HepG2 (cell line): Measurements from ENCODE around the gene ZNF384. TPM values are rescaled to one million over a fixed set of nuclear protein-coding genes. Genes with fewer than 3 reads are reported as not detected.

Experiments
- ATAC-seq: fragments of 200-7000 bp; cut with Tn5 transposase; 3 replicates; pipeline ENCODE4 v1.9.1; 2020; ENCODE audit warnings: mild to moderate bottlenecking, moderate library complexity
- BruUV-seq: library from RNA; stranded (reverse); fragments of 400-500 nt; replicated peaks from 2 replicates; lab custom pipeline; 2021; lab: Mats Ljungman, UMichigan
- CTCF ChIA-PET: fragments of 300-600 bp; formaldehyde crosslinking; extraction: SDS; loops from one replicate; lab custom pipeline; 2021; ENCODE audit warnings: low total read pairs, inconsistent platforms, low intra/inter-chr PET ratio; lab: Yijun Ruan, JAX
- POLR2A ChIA-PET: fragments of 350-600 bp; sonication (Branson Sonifier 250); formaldehyde crosslinking; loops from one replicate; lab custom pipeline; 2020; ENCODE audit warnings: antibody characterized with exemption, inconsistent platforms; lab: Yijun Ruan, JAX
- DNase-seq: peaks from one replicate; pipeline ENCODE4 v3.0.0-alpha.2; 2015; ENCODE audit warnings: low spot score
- FAIRE-seq: peaks from 3 replicates; lab custom pipeline; 2011; peaks lifted over from hg19 to GRCh38; lab: Jason Lieb, UNC
- H2AFZ ChIP-seq: one replicate; pipeline ENCODE4 v1.6.1; 2011; ENCODE audit warnings: low read length, inconsistent platforms
- H3K27ac ChIP-seq: fragments of 300-600 bp; 3 replicates; pipeline ENCODE4 v1.8.0; 2011; ENCODE audit warnings: mixed run types, mild to moderate bottlenecking, mixed read lengths, low read length, inconsistent platforms; ENCODE audit not compliant: insufficient read depth; ENCODE audit errors: extremely low read length
- H3K27me3 ChIP-seq, 2 experiments: fragments of 200-600 bp in 1 of 2; 2 replicates in 1 of 2; 3 replicates in 1 of 2; pipeline versions ENCODE4 v1.6.0 to v1.8.0; 2011; ENCODE audit warnings: low read length in 2 of 2, mild to moderate bottlenecking in 2 of 2, moderate library complexity in 2 of 2, inconsistent platforms in 1 of 2; ENCODE audit not compliant: insufficient read depth in 2 of 2, control insufficient read depth in 1 of 2
- H3K36me3 ChIP-seq, 2 experiments: fragments of 200-600 bp in 1 of 2; replicated peaks in 1 of 2; 2 replicates in 1 of 2; 3 replicates in 1 of 2; pipeline versions ENCODE4 v1.5.1 to v1.8.0; 2011; ENCODE audit warnings: low read length in 2 of 2, inconsistent platforms in 1 of 2; ENCODE audit not compliant: insufficient read depth in 2 of 2, control insufficient read depth in 1 of 2
- H3K4me1 ChIP-seq: 2 replicates; pipeline ENCODE4 v1.5.1; 2012; ENCODE audit warnings: low read length, inconsistent platforms; ENCODE audit not compliant: insufficient read depth
- H3K4me2 ChIP-seq: 2 replicates; pipeline ENCODE4 v1.6.0; 2011; ENCODE audit warnings: low read depth, low read length, inconsistent platforms
- H3K4me3 ChIP-seq, 3 experiments: fragments of 200-600 bp in 1 of 3; sonication (generic), shearing (Covaris generic) in 1 of 3; replicated peaks in 1 of 3; 2 replicates each; pipeline ENCODE4 v1.5.1; 2011 to 2016; ENCODE audit warnings: low read length in 3 of 3, inconsistent platforms in 2 of 3, low read depth in 2 of 3, mild to moderate bottlenecking in 2 of 3, control low read depth in 1 of 3, mixed read lengths in 1 of 3; ENCODE audit not compliant: insufficient read depth in 1 of 3
- H3K79me2 ChIP-seq: one replicate; pipeline ENCODE4 v1.6.1; 2011; ENCODE audit warnings: low read length, inconsistent platforms; ENCODE audit not compliant: insufficient read depth
- H3K9ac ChIP-seq: 2 replicates; pipeline ENCODE4 v1.6.0; 2011; ENCODE audit warnings: mild to moderate bottlenecking, low read depth, low read length, inconsistent platforms; ENCODE audit not compliant: insufficient read depth
- H3K9me3 ChIP-seq: 2 replicates; pipeline ENCODE4 v1.5.1; 2012; ENCODE audit warnings: mild to moderate bottlenecking, low read length
- H4K20me1 ChIP-seq: 2 replicates; pipeline ENCODE4 v1.6.0; 2011; ENCODE audit warnings: inconsistent platforms, mild to moderate bottlenecking, low read length, moderate library complexity; ENCODE audit not compliant: insufficient read depth
- CHD4 ChIP-seq: fragments of 200-600 bp; sonication (generic); IDR thresholded peaks from 2 replicates; pipeline ENCODE4 v1.7.0; 2017; ENCODE audit warnings: mild to moderate bottlenecking, low read length, borderline replicate concordance
- HOXA3 ChIP-seq: sonication (generic); formaldehyde crosslinking; IDR thresholded peaks from 2 replicates; pipeline ENCODE4 v1.5.0; 2020; ENCODE audit warnings: missing genetic modification reagents
- PCBP1 ChIP-seq: fragments of 200-400 bp; formaldehyde crosslinking; IDR thresholded peaks from 2 replicates; pipeline ENCODE4 v1.6.1; 2017; ENCODE audit warnings: mild to moderate bottlenecking, low read depth, low read length, borderline replicate concordance
- SCMH1 ChIP-seq: sonication (generic); formaldehyde crosslinking; IDR thresholded peaks from 2 replicates; pipeline ENCODE4 v1.9.0; 2021; ENCODE audit warnings: missing genetic modification reagents, mild to moderate bottlenecking, borderline replicate concordance
- TOE1 ChIP-seq: sonication (generic); formaldehyde crosslinking; IDR thresholded peaks from 2 replicates; pipeline ENCODE4 v1.4.0; 2020; ENCODE audit warnings: mild to moderate bottlenecking, missing genetic modification reagents
- WIZ ChIP-seq: sonication (generic); formaldehyde crosslinking; IDR thresholded peaks from 2 replicates; pipeline ENCODE4 v1.5.1; 2020; ENCODE audit warnings: mild to moderate bottlenecking, missing genetic modification reagents
- ZNF33A ChIP-seq: sonication (generic); formaldehyde crosslinking; IDR thresholded peaks from 2 replicates; pipeline ENCODE4 v1.5.1; 2020; ENCODE audit warnings: missing genetic modification reagents, mild to moderate bottlenecking, moderate library complexity, borderline replicate concordance
- ZNF672 ChIP-seq: sonication (generic); formaldehyde crosslinking; IDR thresholded peaks from 2 replicates; pipeline ENCODE4 v1.8.1; 2022; ENCODE audit warnings: missing genetic modification reagents
- ZSCAN31 ChIP-seq: sonication (generic); formaldehyde crosslinking; IDR thresholded peaks from 2 replicates; pipeline ENCODE4 v1.5.0; 2020; ENCODE audit warnings: low read depth, mild to moderate bottlenecking, missing genetic modification reagents
- ZSCAN9 ChIP-seq: IDR thresholded peaks from 2 replicates; pipeline ENCODE4 v1.6.1; 2016; ENCODE audit warnings: borderline replicate concordance
- WGBS: methylation state at CpG from one replicate; pipeline ENCODE4 v1.1.6; 2017; ENCODE audit warnings: low lambda C conversion rate; 5-methylcytosine and 5-hydroxymethylcytosine counted together
- in situ Hi-C: cut with HindIII; loops from 2 replicates; pipeline ENCODE4 v1.10.0; 2017; ENCODE audit warnings: low pct_unique_long_range_greater_than_20kb; ENCODE audit not compliant: extremely low pct_ligation_motif_present
- intact Hi-C: fragments of 100-400 bp; cut with micrococcal nuclease; formaldehyde crosslinking; loops from one replicate; pipeline ENCODE4 v1.10.0; 2022; ENCODE audit not compliant: unreplicated experiment
- polyA plus RNA-seq, 8 experiments: library from polyadenylated mRNA; depleted of rRNA in 3 of 8; stranded (reverse) in 7 of 8; unstranded in 1 of 8; fragments of >200 nt; fragmentation: Illumina TruSeq in 4 of 8; extraction: Trizol in 4 of 8; gene quantifications; 2 replicates each; pipeline versions ENCODE4 v1.2.1 to v1.2.3, GENCODE V29; 2011 to 2016; ENCODE audit warnings: low read depth in 4 of 8, missing spikeins in 1 of 8, mixed read lengths in 1 of 8; ENCODE audit not compliant: insufficient read depth in 1 of 8
- total RNA-seq, 5 experiments: library from RNA; depleted of rRNA; stranded (reverse); fragments of >200 nt; fragmentation: Illumina TruSeq; extraction: Trizol; gene quantifications; 2 replicates each; pipeline ENCODE4 v1.2.3, GENCODE V29; 2016; ENCODE audit warnings: low read depth in 1 of 5
- TF ChIP-seq, protein P1 (sequence below): sonication (generic); formaldehyde crosslinking; IDR thresholded peaks from 2 replicates; pipeline ENCODE4 v1.8.0; 2022; ENCODE audit warnings: mild to moderate bottlenecking, missing genetic modification reagents, moderate library complexity
- TF ChIP-seq, protein P2 (sequence below): sonication (generic); formaldehyde crosslinking; IDR thresholded peaks from 2 replicates; pipeline ENCODE4 v1.5.0; 2020; ENCODE audit warnings: mild to moderate bottlenecking, missing genetic modification reagents, borderline replicate concordance
- TF ChIP-seq, protein P3 (sequence below): IDR thresholded peaks from 2 replicates; pipeline ENCODE4 v1.4.0; 2020; ENCODE audit warnings: mild to moderate bottlenecking, missing genetic modification reagents

Gene ZNF384
- total and polyA plus RNA-seq, 2 of the 13 experiments (the other 11 are each of a cell fraction or from before 2014, with no cell fraction given) = 23.6 to 55.3 TPM

DNA sequence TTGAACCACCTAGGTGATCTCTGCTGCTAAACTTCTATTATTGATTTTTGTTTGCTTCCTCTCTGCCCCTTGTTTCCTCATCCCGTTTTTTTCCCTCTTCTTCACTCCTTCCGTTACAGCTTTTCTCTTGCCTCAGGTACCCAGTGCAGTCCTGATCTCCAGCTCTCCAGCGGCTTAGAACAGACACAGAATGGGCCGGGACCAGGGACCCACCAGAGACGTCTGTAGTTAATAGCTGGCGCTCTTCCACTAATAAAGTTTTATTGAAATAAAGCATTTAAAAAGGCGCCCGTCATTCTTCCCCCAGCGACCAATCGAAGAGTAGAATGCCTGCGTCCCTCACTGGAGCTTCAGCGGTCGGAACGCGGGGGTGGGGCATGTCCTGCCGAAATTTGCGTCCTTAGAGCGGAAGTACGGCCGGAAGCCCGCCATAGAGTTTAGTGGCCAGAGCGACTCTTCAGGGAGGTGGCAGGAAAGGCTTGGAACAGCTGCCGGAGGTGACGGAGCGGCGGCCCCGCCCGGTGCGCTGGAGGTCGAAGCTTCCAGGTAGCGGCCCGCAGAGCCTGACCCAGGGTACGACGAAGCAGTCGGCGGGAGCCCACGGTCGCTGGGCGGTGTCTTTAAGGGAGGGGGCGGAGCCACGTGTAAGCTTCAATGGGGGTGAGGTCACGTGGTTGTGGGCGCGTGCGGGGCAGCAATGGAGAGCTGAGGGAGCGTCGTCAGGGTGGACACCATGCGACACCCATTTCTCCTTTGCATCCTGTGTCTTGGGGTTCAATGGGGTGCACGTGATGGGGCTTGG is 34.6 kb upstream of the ZNF384 start, which contains the start of gene COPS7A:
Gene COPS7A (plus strand): TSS at position 440 of the 802 bp plus-strand sequence. CDS start 611 bp downstream, outside the sequence.
- peaks cover 3% of the 10 kb centered on the region for H3K79me2 ChIP-seq
- H3K27ac ChIP-seq = peak within 1 kb of the TSS; percentile 82
- in situ Hi-C loops (no loop called here), intact Hi-C loops (loop anchor here (2.0 kb wide), 1 partner anchor 35 kb away; the partner anchor contains the start of gene ZNF384)
- FAIRE-seq (peak; percentile 94), DNase-seq (peak; percentile 97), ATAC-seq (peak; percentile 97)
- H3K9ac ChIP-seq = peak within 1 kb of the TSS; percentile 85
- H3K27me3 ChIP-seq = no peaks in the 10 kb centered on the region
- WGBS = 2% methylated on average over 37 of the region's 49 CpGs
- H4K20me1 ChIP-seq = no peaks in the 10 kb centered on the region
- H3K4me3 ChIP-seq = peak within 1 kb of the TSS; percentile 65 to 93 (median 74)
- ChIA-PET CTCF (no interaction called here), POLR2A (interaction anchor here (0.5 to 2.6 kb wide), 38 partner anchors 8 to 388 kb away, joined by 3 to 111 read pairs (median 4); partner anchors contain the start of genes CD4, CDCA3, GAPDH and LTBR)
- H2AFZ ChIP-seq = peak within 1 kb of the TSS; percentile 93
- BruUV-seq = no TSS peak
- H3K9me3 ChIP-seq = no peaks in the 10 kb centered on the region
- peak within 1 kb of the TSS; percentile 98 for H3K4me2 ChIP-seq
- peaks cover 0 to 10% of the 10 kb centered on the region in 2 experiments; a peak in 1 of 5 replicates for H3K36me3 ChIP-seq
- peaks cover 31% of the 10 kb centered on the region for H3K4me1 ChIP-seq
- TF ChIP-seq TOE1 (CRISPR knock-in tag) (0 out of 2 replicates have a peak, but pooled peaks have one; percentile 42), SCMH1 (CRISPR knock-in tag) (no peak), ZNF33A (no peak), ZSCAN31 (CRISPR knock-in tag) (peak; percentile 83; the same call in 1 of the 2 replicates), CHD4 (peak; percentile 60; the same call in 1 of the 2 replicates), HOXA3 (CRISPR knock-in tag) (peak; percentile 94), WIZ (CRISPR knock-in tag) (peak; percentile 81; the same call in 1 of the 2 replicates), PCBP1 (peak; percentile 37; the same call in 1 of the 2 replicates), ZSCAN9 (CRISPR knock-in tag) (peak; percentile 94; the same call in 1 of the 2 replicates), ZNF672 (CRISPR knock-in tag) (no peak)
- TF ChIP-seq, protein P1, sequence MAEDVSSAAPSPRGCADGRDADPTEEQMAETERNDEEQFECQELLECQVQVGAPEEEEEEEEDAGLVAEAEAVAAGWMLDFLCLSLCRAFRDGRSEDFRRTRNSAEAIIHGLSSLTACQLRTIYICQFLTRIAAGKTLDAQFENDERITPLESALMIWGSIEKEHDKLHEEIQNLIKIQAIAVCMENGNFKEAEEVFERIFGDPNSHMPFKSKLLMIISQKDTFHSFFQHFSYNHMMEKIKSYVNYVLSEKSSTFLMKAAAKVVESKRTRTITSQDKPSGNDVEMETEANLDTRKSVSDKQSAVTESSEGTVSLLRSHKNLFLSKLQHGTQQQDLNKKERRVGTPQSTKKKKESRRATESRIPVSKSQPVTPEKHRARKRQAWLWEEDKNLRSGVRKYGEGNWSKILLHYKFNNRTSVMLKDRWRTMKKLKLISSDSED (CRISPR knock-in tag) = 0 out of 2 replicates have a peak, but pooled peaks have one; percentile 22
- TF ChIP-seq, protein P2, sequence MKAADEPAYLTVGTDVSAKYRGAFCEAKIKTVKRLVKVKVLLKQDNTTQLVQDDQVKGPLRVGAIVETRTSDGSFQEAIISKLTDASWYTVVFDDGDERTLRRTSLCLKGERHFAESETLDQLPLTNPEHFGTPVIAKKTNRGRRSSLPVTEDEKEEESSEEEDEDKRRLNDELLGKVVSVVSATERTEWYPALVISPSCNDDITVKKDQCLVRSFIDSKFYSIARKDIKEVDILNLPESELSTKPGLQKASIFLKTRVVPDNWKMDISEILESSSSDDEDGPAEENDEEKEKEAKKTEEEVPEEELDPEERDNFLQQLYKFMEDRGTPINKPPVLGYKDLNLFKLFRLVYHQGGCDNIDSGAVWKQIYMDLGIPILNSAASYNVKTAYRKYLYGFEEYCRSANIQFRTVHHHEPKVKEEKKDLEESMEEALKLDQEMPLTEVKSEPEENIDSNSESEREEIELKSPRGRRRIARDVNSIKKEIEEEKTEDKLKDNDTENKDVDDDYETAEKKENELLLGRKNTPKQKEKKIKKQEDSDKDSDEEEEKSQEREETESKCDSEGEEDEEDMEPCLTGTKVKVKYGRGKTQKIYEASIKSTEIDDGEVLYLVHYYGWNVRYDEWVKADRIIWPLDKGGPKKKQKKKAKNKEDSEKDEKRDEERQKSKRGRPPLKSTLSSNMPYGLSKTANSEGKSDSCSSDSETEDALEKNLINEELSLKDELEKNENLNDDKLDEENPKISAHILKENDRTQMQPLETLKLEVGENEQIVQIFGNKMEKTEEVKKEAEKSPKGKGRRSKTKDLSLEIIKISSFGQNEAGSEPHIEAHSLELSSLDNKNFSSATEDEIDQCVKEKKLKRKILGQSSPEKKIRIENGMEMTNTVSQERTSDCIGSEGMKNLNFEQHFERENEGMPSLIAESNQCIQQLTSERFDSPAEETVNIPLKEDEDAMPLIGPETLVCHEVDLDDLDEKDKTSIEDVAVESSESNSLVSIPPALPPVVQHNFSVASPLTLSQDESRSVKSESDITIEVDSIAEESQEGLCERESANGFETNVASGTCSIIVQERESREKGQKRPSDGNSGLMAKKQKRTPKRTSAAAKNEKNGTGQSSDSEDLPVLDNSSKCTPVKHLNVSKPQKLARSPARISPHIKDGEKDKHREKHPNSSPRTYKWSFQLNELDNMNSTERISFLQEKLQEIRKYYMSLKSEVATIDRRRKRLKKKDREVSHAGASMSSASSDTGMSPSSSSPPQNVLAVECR (CRISPR knock-in tag) = peak; percentile 93; the same call in 1 of the 2 replicates
- TF ChIP-seq, protein P3, sequence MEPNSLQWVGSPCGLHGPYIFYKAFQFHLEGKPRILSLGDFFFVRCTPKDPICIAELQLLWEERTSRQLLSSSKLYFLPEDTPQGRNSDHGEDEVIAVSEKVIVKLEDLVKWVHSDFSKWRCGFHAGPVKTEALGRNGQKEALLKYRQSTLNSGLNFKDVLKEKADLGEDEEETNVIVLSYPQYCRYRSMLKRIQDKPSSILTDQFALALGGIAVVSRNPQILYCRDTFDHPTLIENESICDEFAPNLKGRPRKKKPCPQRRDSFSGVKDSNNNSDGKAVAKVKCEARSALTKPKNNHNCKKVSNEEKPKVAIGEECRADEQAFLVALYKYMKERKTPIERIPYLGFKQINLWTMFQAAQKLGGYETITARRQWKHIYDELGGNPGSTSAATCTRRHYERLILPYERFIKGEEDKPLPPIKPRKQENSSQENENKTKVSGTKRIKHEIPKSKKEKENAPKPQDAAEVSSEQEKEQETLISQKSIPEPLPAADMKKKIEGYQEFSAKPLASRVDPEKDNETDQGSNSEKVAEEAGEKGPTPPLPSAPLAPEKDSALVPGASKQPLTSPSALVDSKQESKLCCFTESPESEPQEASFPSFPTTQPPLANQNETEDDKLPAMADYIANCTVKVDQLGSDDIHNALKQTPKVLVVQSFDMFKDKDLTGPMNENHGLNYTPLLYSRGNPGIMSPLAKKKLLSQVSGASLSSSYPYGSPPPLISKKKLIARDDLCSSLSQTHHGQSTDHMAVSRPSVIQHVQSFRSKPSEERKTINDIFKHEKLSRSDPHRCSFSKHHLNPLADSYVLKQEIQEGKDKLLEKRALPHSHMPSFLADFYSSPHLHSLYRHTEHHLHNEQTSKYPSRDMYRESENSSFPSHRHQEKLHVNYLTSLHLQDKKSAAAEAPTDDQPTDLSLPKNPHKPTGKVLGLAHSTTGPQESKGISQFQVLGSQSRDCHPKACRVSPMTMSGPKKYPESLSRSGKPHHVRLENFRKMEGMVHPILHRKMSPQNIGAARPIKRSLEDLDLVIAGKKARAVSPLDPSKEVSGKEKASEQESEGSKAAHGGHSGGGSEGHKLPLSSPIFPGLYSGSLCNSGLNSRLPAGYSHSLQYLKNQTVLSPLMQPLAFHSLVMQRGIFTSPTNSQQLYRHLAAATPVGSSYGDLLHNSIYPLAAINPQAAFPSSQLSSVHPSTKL = peak; percentile 64
